Nephron (organoid): ENCODE measurements around the gene XIRP2.

Source experiments
- H3K27ac Mint-ChIP-seq, 3 experiments: 2 replicates each; pipeline ENCODE4 v1.8.0; 2020; ENCODE audit warnings: mixed read lengths in 3 of 3, mild to moderate bottlenecking in 2 of 3, moderate library complexity in 1 of 3
- H3K27me3 Mint-ChIP-seq: 2 replicates; pipeline ENCODE4 v1.8.0; 2021; ENCODE audit warnings: low read depth, mild to moderate bottlenecking, moderate library complexity, mixed read lengths
- H3K36me3 Mint-ChIP-seq: 2 replicates; pipeline ENCODE4 v1.8.0; 2020; ENCODE audit warnings: low read depth, mixed read lengths
- H3K4me1 Mint-ChIP-seq: 2 replicates; pipeline ENCODE4 v1.8.0; 2020; ENCODE audit warnings: mixed read lengths
- H3K4me3 Mint-ChIP-seq, 3 experiments: 2 replicates each; pipeline ENCODE4 v1.8.0; 2020; ENCODE audit warnings: mild to moderate bottlenecking in 3 of 3, mixed read lengths in 3 of 3, moderate library complexity in 2 of 3
- H3K9me3 Mint-ChIP-seq: 2 replicates; pipeline ENCODE4 v1.8.0; 2020; ENCODE audit warnings: mixed read lengths
- TF ChIP-seq, protein P1 (sequence below), 3 experiments: fragments of 200-600 bp; sonication (generic); IDR thresholded peaks; one replicate each; pipeline ENCODE4 v1.5.0; 2021; ENCODE audit warnings: antibody characterized with exemption in 3 of 3; ENCODE audit not compliant: unreplicated experiment in 3 of 3

Gene XIRP2

DNA sequence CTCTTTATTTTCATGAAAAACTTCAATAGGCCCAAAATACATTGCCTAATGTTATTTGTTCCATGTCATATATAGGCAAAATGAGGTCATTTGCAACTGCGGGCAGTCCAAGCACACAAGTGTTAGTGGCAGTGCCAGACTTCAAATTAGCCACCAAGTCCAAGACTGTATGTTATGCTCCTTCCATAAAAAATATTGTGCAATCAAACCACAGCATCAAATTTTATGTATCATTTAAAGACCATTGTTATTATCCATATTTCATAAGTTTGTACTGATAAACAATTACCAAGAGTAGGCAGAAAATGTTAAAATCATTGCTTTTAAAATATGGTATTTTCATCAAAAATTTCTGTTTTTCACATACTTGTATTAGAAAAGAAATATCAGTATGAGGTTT is 54.1 kb downstream of the XIRP2 start:
- H3K4me1 Mint-ChIP-seq: no peaks in the 10 kb centered on the region
- peaks cover 25% of the 10 kb centered on the region for H3K9me3 Mint-ChIP-seq
- H3K27ac Mint-ChIP-seq: no peak overlapping the region
- no peaks in the 10 kb centered on the region for H3K36me3 Mint-ChIP-seq
- TF ChIP-seq, protein P1, sequence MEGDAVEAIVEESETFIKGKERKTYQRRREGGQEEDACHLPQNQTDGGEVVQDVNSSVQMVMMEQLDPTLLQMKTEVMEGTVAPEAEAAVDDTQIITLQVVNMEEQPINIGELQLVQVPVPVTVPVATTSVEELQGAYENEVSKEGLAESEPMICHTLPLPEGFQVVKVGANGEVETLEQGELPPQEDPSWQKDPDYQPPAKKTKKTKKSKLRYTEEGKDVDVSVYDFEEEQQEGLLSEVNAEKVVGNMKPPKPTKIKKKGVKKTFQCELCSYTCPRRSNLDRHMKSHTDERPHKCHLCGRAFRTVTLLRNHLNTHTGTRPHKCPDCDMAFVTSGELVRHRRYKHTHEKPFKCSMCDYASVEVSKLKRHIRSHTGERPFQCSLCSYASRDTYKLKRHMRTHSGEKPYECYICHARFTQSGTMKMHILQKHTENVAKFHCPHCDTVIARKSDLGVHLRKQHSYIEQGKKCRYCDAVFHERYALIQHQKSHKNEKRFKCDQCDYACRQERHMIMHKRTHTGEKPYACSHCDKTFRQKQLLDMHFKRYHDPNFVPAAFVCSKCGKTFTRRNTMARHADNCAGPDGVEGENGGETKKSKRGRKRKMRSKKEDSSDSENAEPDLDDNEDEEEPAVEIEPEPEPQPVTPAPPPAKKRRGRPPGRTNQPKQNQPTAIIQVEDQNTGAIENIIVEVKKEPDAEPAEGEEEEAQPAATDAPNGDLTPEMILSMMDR (IDR thresholded peaks at IDR 0.05; ENCODE audit: unreplicated experiment in 3 of 3): no peak
- H3K27me3 Mint-ChIP-seq: no peaks in the 10 kb centered on the region
- no peak overlapping the region for H3K4me3 Mint-ChIP-seq

DNA sequence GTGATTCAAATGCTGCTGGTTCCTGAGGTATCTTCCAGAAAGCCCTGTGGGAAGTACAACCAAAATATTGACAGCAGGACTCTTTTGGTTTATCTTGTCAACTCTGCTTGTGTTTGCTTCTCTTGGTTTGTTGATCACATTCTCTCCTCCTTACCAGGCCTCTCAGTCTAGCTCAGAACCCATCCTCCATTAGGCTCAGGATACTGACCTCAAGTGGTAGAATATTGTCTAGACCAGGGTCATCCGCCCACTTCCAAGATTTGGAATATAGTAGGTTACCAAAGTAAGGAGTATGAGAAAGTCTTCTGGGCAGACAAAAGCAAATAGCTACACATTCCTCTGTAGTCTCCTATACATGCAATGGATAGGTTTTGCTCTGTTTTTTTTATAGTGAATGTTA is 56.6 kb downstream of the XIRP2 start:
- TF ChIP-seq, protein P1 (IDR thresholded peaks at IDR 0.05; ENCODE audit: unreplicated experiment in 3 of 3): no peak
- H3K4me1 Mint-ChIP-seq: no peaks in the 10 kb centered on the region

DNA sequence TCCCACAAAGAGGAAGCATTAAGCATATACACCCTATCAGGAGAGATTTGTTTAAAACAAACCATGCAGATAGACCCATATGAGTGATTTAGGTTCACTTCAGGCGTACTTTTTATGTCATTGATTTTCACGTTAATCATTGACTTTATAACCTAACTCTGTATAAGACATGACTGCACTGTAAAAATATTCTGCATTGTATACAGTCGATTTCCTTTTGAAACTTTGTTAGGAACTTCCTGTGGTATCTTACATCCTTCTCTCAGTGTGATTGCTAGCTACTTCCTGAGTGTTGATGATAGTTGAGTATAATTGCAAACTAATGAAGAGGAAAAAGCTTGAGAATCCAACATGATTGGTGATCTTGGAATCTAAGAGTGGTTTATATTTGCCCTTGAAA is 69.4 kb downstream of the XIRP2 start:
- Mint-ChIP-seq H3K36me3 (no peaks in the 10 kb centered on the region), H3K4me1 (peaks cover 18% of the 10 kb centered on the region), H3K27me3 (no peaks in the 10 kb centered on the region), H3K9me3 (no peaks in the 10 kb centered on the region), H3K27ac (peak overlapping the region; percentile 62 to 83 (median 82)), H3K4me3 (no peak overlapping the region)
- TF ChIP-seq, protein P1 (IDR thresholded peaks at IDR 0.05; ENCODE audit: unreplicated experiment in 3 of 3): no peak

More for the DNA sequence above, 56.6 kb downstream of the XIRP2 start:
- H3K4me3 Mint-ChIP-seq: no peak overlapping the region
- H3K9me3 Mint-ChIP-seq: peaks cover 7% of the 10 kb centered on the region
- H3K27ac Mint-ChIP-seq: no peak overlapping the region
- H3K27me3 Mint-ChIP-seq: no peaks in the 10 kb centered on the region
- no peaks in the 10 kb centered on the region for H3K36me3 Mint-ChIP-seq

DNA sequence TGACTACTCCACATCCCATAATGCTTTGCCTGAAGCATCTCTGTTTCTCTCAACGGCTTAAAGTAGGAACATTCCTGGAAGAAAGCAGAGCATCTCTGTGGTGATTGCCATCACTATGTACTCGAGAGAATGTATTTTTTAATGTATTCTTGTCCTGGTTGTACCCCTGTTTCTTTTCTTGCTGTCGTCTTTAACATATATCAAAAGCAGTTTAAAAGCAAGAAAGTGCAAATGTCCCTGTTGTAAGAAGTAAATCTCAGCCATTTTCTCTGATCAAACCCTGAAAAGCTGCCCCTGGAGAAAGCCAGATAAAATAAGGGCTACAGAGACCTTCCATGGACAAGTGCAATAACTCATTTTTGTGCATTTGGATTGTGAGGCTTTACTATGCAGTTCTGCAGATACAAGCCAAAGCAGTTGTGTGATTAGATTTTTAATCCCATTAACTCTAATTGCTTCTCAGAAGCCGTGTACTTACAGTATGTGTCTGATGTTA is 70.8 kb downstream of the XIRP2 start:
- no peaks in the 10 kb centered on the region for H3K9me3 Mint-ChIP-seq
- H3K27me3 Mint-ChIP-seq: no peaks in the 10 kb centered on the region
- H3K4me1 Mint-ChIP-seq: peaks cover 18% of the 10 kb centered on the region
- H3K4me3 Mint-ChIP-seq: no peak overlapping the region
- H3K27ac Mint-ChIP-seq: peak overlapping the region; percentile 62 to 83 (median 82)
- TF ChIP-seq, protein P1 (IDR thresholded peaks at IDR 0.05; ENCODE audit: unreplicated experiment in 3 of 3): no peak
- no peaks in the 10 kb centered on the region for H3K36me3 Mint-ChIP-seq

DNA sequence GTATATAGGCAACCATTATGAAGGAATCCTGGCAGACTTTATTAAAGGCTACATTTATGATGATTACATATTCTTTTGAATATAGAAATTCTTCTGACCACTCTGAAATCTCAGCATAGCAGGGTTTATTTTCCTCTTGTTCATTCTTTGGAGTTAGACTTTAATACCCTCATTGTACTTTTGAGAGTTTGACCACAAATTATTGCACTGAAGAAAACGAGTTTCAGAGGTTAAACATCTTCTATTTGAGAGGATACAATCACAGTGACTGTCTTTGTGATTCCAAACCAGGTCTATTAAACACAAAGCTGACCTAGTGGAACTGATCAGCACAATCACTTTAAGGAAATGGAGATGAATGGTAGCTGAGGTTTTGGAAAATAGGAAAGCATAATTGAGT is 71.3 kb downstream of the XIRP2 start:
- H3K4me1 Mint-ChIP-seq: peaks cover 18% of the 10 kb centered on the region
- TF ChIP-seq, protein P1 (IDR thresholded peaks at IDR 0.05; ENCODE audit: unreplicated experiment in 3 of 3): no peak
- H3K27me3 Mint-ChIP-seq: no peaks in the 10 kb centered on the region
- peak overlapping the region; percentile 62 to 83 (median 82) for H3K27ac Mint-ChIP-seq
- no peak overlapping the region for H3K4me3 Mint-ChIP-seq
- no peaks in the 10 kb centered on the region for H3K36me3 Mint-ChIP-seq
- no peaks in the 10 kb centered on the region for H3K9me3 Mint-ChIP-seq

DNA sequence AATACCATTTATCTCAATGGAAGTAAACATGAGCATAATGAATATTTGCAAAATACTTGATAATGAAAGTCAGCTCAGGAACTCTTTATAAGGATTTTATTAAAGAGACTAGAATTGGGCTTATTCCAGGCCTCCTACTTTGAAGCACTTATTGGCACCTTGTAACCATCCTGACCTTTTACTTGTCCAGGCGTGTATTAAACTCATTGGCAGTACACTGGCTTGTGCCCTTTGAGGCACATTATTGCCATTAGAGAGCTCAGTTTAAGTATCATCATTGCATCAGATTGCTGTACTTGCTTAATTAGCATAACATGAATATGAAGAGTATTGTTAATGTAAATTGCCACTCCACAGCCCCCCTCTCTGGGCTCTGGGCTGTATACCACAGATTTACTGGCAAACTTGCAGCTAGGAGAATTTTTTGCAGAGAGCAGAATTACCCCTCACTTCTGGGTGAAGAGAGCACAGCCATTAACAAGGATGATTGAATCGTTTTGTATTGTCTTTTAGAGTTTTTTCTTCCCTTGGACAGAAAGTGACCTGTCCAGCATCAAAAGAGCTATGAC is 72.5 kb downstream of the XIRP2 start:
- Mint-ChIP-seq H3K9me3 (no peaks in the 10 kb centered on the region), H3K4me1 (peaks cover 18% of the 10 kb centered on the region), H3K36me3 (no peaks in the 10 kb centered on the region), H3K4me3 (no peak overlapping the region), H3K27me3 (no peaks in the 10 kb centered on the region), H3K27ac (peak overlapping the region in 2 of 3 experiments; percentile 12 to 62)
- TF ChIP-seq, protein P1 (IDR thresholded peaks at IDR 0.05; ENCODE audit: unreplicated experiment in 3 of 3): no peak
